Measurements from ENCODE around the gene CLEC5A.
A peak's percentile ranks its signal among the peaks of the same experiment; 100 is the strongest.

CLEC5A gene

GRCh38 chr7:141975806-141976523, 29.2 kb upstream of the CLEC5A start:
- H3K27me3 ChIP-seq (ENCODE audit: control insufficient read depth, insufficient read depth, low read length) = no peaks in the 10 kb centered on the region
- H3K36me3 ChIP-seq (ENCODE audit: control insufficient read depth, insufficient read depth, low read length) = no peaks in the 10 kb centered on the region
- peak overlapping the region; percentile 48 for H3K9ac ChIP-seq (ENCODE audit: low read depth, low read length)
- no peaks in the 10 kb centered on the region for H3K9me3 ChIP-seq (ENCODE audit: control insufficient read depth, insufficient read depth, low read length)
- H3K4me3 ChIP-seq (ENCODE audit: low read depth, low read length) = peak overlapping the region; percentile 28
- no peaks in the 10 kb centered on the region for H3K4me1 ChIP-seq (ENCODE audit: control insufficient read depth, insufficient read depth, low read length)

- Histone ChIP-seq H3K9me3 (ENCODE audit: control insufficient read depth, insufficient read depth, low read length) (no peaks in the 10 kb centered on the region), H3K27me3 (ENCODE audit: control insufficient read depth, insufficient read depth, low read length) (no peaks in the 10 kb centered on the region), H3K36me3 (ENCODE audit: control insufficient read depth, insufficient read depth, low read length) (no peaks in the 10 kb centered on the region), H3K9ac (ENCODE audit: low read depth, low read length) (no peak overlapping the region), H3K4me1 (ENCODE audit: control insufficient read depth, insufficient read depth, low read length) (no peaks in the 10 kb centered on the region), H3K4me3 (ENCODE audit: low read depth, low read length) (no peak overlapping the region)
These were observed 28.1 kb upstream of the CLEC5A start for GRCh38 chr7:141974831-141975230.

- Histone ChIP-seq H3K27me3 (ENCODE audit: control insufficient read depth, insufficient read depth, low read length) (no peaks in the 10 kb centered on the region), H3K9me3 (ENCODE audit: control insufficient read depth, insufficient read depth, low read length) (no peaks in the 10 kb centered on the region), H3K9ac (ENCODE audit: low read depth, low read length) (no peak within 1 kb of the TSS), H3K4me1 (ENCODE audit: control insufficient read depth, insufficient read depth, low read length) (no peaks in the 10 kb centered on the region), H3K36me3 (ENCODE audit: control insufficient read depth, insufficient read depth, low read length) (no peaks in the 10 kb centered on the region), H3K4me3 (ENCODE audit: low read depth, low read length) (no peak within 1 kb of the TSS)
These were observed 26.9 kb upstream of the CLEC5A start, which contains the start of gene TAS2R38 for GRCh38 chr7:141973673-141974072. Gene TAS2R38 (minus strand): TSS chr7:141973773. CDS start chr7:141973689, 84 bp downstream.

- H3K9ac ChIP-seq (ENCODE audit: low read depth, low read length) = no peak overlapping the region
- H3K27me3 ChIP-seq (ENCODE audit: control insufficient read depth, insufficient read depth, low read length) = no peaks in the 10 kb centered on the region
- no peaks in the 10 kb centered on the region for H3K9me3 ChIP-seq (ENCODE audit: control insufficient read depth, insufficient read depth, low read length)
- no peaks in the 10 kb centered on the region for H3K36me3 ChIP-seq (ENCODE audit: control insufficient read depth, insufficient read depth, low read length)
- no peak overlapping the region for H3K4me3 ChIP-seq (ENCODE audit: low read depth, low read length)
- H3K4me1 ChIP-seq (ENCODE audit: control insufficient read depth, insufficient read depth, low read length) = no peaks in the 10 kb centered on the region
These were observed 14.1 kb upstream of the CLEC5A start for GRCh38 chr7:141960687-141961422.

GRCh38 chr7:141956084-141956483, 9.3 kb upstream of the CLEC5A start:
- Histone ChIP-seq H3K9me3 (ENCODE audit: control insufficient read depth, insufficient read depth, low read length) (no peaks in the 10 kb centered on the region), H3K36me3 (ENCODE audit: control insufficient read depth, insufficient read depth, low read length) (no peaks in the 10 kb centered on the region), H3K4me3 (ENCODE audit: low read depth, low read length) (no peak overlapping the region), H3K9ac (ENCODE audit: low read depth, low read length) (no peak overlapping the region), H3K4me1 (ENCODE audit: control insufficient read depth, insufficient read depth, low read length) (peaks cover 6% of the 10 kb centered on the region), H3K27me3 (ENCODE audit: control insufficient read depth, insufficient read depth, low read length) (no peaks in the 10 kb centered on the region)

GRCh38 chr7:141954334-141954733, 7.6 kb upstream of the CLEC5A start:
- Histone ChIP-seq H3K9ac (ENCODE audit: low read depth, low read length) (no peak overlapping the region), H3K36me3 (ENCODE audit: control insufficient read depth, insufficient read depth, low read length) (no peaks in the 10 kb centered on the region), H3K9me3 (ENCODE audit: control insufficient read depth, insufficient read depth, low read length) (no peaks in the 10 kb centered on the region), H3K4me3 (ENCODE audit: low read depth, low read length) (no peak overlapping the region), H3K27me3 (ENCODE audit: control insufficient read depth, insufficient read depth, low read length) (no peaks in the 10 kb centered on the region), H3K4me1 (ENCODE audit: control insufficient read depth, insufficient read depth, low read length) (peaks cover 6% of the 10 kb centered on the region)

- Histone ChIP-seq H3K36me3 (ENCODE audit: control insufficient read depth, insufficient read depth, low read length) (no peaks in the 10 kb centered on the region), H3K9ac (ENCODE audit: low read depth, low read length) (no peak overlapping the region), H3K9me3 (ENCODE audit: control insufficient read depth, insufficient read depth, low read length) (no peaks in the 10 kb centered on the region), H3K4me3 (ENCODE audit: low read depth, low read length) (no peak overlapping the region), H3K4me1 (ENCODE audit: control insufficient read depth, insufficient read depth, low read length) (peaks cover 6% of the 10 kb centered on the region), H3K27me3 (ENCODE audit: control insufficient read depth, insufficient read depth, low read length) (no peaks in the 10 kb centered on the region)
These were observed 5.7 kb upstream of the CLEC5A start for GRCh38 chr7:141952461-141952860.

GRCh38 chr7:141950806-141951205, 4.0 kb upstream of the CLEC5A start:
- Histone ChIP-seq H3K4me3 (ENCODE audit: low read depth, low read length) (no peak overlapping the region), H3K36me3 (ENCODE audit: control insufficient read depth, insufficient read depth, low read length) (no peaks in the 10 kb centered on the region), H3K27me3 (ENCODE audit: control insufficient read depth, insufficient read depth, low read length) (no peaks in the 10 kb centered on the region), H3K9ac (ENCODE audit: low read depth, low read length) (no peak overlapping the region), H3K4me1 (ENCODE audit: control insufficient read depth, insufficient read depth, low read length) (peaks cover 6% of the 10 kb centered on the region), H3K9me3 (ENCODE audit: control insufficient read depth, insufficient read depth, low read length) (no peaks in the 10 kb centered on the region)

GRCh38 chr7:141949911-141950310, 3.1 kb upstream of the CLEC5A start:
- no peak overlapping the region for H3K4me3 ChIP-seq (ENCODE audit: low read depth, low read length)
- no peaks in the 10 kb centered on the region for H3K9me3 ChIP-seq (ENCODE audit: control insufficient read depth, insufficient read depth, low read length)
- no peaks in the 10 kb centered on the region for H3K36me3 ChIP-seq (ENCODE audit: control insufficient read depth, insufficient read depth, low read length)
- peaks cover 6% of the 10 kb centered on the region for H3K4me1 ChIP-seq (ENCODE audit: control insufficient read depth, insufficient read depth, low read length)
- H3K27me3 ChIP-seq (ENCODE audit: control insufficient read depth, insufficient read depth, low read length) = no peaks in the 10 kb centered on the region
- H3K9ac ChIP-seq (ENCODE audit: low read depth, low read length) = no peak overlapping the region

GRCh38 chr7:141949451-141949850, 2.7 kb upstream of the CLEC5A start:
- no peaks in the 10 kb centered on the region for H3K27me3 ChIP-seq (ENCODE audit: control insufficient read depth, insufficient read depth, low read length)
- H3K9ac ChIP-seq (ENCODE audit: low read depth, low read length) = no peak overlapping the region
- no peak overlapping the region for H3K4me3 ChIP-seq (ENCODE audit: low read depth, low read length)
- H3K9me3 ChIP-seq (ENCODE audit: control insufficient read depth, insufficient read depth, low read length) = no peaks in the 10 kb centered on the region
- H3K4me1 ChIP-seq (ENCODE audit: control insufficient read depth, insufficient read depth, low read length) = peaks cover 4% of the 10 kb centered on the region
- no peaks in the 10 kb centered on the region for H3K36me3 ChIP-seq (ENCODE audit: control insufficient read depth, insufficient read depth, low read length)

GRCh38 chr7:141949021-141949420, 2.2 kb upstream of the CLEC5A start:
- Histone ChIP-seq H3K9ac (ENCODE audit: low read depth, low read length) (no peak overlapping the region), H3K4me1 (ENCODE audit: control insufficient read depth, insufficient read depth, low read length) (no peaks in the 10 kb centered on the region), H3K4me3 (ENCODE audit: low read depth, low read length) (no peak overlapping the region), H3K36me3 (ENCODE audit: control insufficient read depth, insufficient read depth, low read length) (no peaks in the 10 kb centered on the region), H3K27me3 (ENCODE audit: control insufficient read depth, insufficient read depth, low read length) (no peaks in the 10 kb centered on the region), H3K9me3 (ENCODE audit: control insufficient read depth, insufficient read depth, low read length) (no peaks in the 10 kb centered on the region)

- no peak overlapping the region for H3K9ac ChIP-seq (ENCODE audit: low read depth, low read length)
- no peaks in the 10 kb centered on the region for H3K36me3 ChIP-seq (ENCODE audit: control insufficient read depth, insufficient read depth, low read length)
- no peaks in the 10 kb centered on the region for H3K27me3 ChIP-seq (ENCODE audit: control insufficient read depth, insufficient read depth, low read length)
- H3K9me3 ChIP-seq (ENCODE audit: control insufficient read depth, insufficient read depth, low read length) = no peaks in the 10 kb centered on the region
- H3K4me3 ChIP-seq (ENCODE audit: low read depth, low read length) = no peak overlapping the region
- no peaks in the 10 kb centered on the region for H3K4me1 ChIP-seq (ENCODE audit: control insufficient read depth, insufficient read depth, low read length)
These were observed 1.4 kb downstream of the CLEC5A start for GRCh38 chr7:141945356-141945755.
